ENCODE measurements around the gene GLRX3.

DNA sequence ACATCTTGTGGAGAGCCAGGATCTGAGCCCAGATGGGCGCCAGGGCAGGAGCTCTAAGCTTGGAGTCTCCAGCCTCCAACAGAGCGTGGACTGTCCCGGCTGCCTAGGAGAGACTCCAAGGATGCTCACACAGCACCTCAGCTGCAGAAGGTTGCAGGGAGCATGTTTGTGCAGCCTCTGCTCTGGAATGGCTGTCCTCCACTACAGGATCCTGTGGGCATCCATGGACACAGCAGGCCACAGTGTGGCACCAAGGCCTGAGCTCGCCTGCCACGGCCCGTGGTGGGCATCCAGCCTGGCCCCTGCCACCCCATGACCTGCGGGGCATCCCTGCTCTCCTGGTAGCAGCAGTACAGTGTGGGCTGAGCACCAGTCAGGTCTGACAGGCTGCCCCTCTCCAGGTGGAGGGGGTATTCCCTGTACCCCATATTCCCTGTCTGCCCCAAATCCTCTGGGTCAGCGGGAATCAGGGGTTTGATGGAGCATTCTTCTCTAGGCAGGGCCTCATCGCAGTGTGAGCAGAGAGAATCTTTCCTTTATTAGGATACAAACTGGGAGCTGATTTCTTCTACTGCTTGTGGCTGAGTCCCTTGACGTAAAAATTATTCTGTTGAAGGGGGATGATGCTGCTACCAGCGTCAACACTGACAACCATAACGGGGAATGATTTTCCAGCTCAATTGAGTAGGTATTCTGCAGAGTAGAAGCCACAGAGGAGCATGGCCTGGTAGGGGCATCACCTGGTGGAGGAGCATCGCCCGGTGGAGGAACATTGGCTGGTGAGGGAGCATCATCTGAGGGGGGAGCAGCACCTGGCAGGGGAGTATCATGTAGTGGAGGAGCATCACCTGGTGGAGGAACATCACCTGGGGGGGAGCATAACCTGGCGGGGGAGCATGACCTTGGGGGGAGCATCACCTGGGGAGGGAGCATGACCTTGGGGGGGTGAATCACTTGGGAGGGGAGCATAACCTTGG is 60.6 kb downstream of the GLRX3 start:
- no peak for TF ChIP-seq EZH2phosphoT487 (IDR thresholded peaks at IDR 0.05; ENCODE audit: insufficient read depth, low read depth)
- TF ChIP-seq EZH2 (IDR thresholded peaks at IDR 0.05; ENCODE audit: insufficient read depth, poor library complexity, severe bottlenecking): no peak

Measured in GM23248 (cell line).